Type B pancreatic cell (in vitro differentiated cells): ENCODE measurements around the gene ILF2. TPM values are rescaled to one million over a fixed set of nuclear protein-coding genes. Genes with fewer than 3 reads are reported as not detected.

Experiments
- DNase-seq: peaks from one replicate; pipeline ENCODE4 v3.0.0; 2021; ENCODE audit warnings: mixed read lengths; ENCODE audit not compliant: unreplicated experiment; ENCODE audit errors: extremely low spot score
- H3K27ac Mint-ChIP-seq: 2 replicates; pipeline ENCODE4 v1.8.0; 2021; ENCODE audit warnings: mild to moderate bottlenecking, mixed read lengths
- H3K27me3 Mint-ChIP-seq: 2 replicates; pipeline ENCODE4 v1.8.0; 2021; ENCODE audit warnings: mixed read lengths
- H3K36me3 Mint-ChIP-seq: 2 replicates; pipeline ENCODE4 v1.8.0; 2021; ENCODE audit warnings: mixed read lengths
- H3K4me1 Mint-ChIP-seq: one replicate; pipeline ENCODE4 v1.8.0; 2021; ENCODE audit warnings: mixed read lengths; ENCODE audit not compliant: unreplicated experiment
- H3K4me3 Mint-ChIP-seq: 2 replicates; pipeline ENCODE4 v1.8.0; 2021; ENCODE audit warnings: mild to moderate bottlenecking, mixed read lengths
- H3K9me3 Mint-ChIP-seq: 2 replicates; pipeline ENCODE4 v1.8.0; 2021; ENCODE audit warnings: mixed read lengths
- total RNA-seq: library from RNA; stranded (reverse); gene quantifications from 2 replicates; pipeline ENCODE4 v1.2.1, GENCODE V29; 2021; ENCODE audit warnings: low replicate concordance
- TF ChIP-seq, protein P1 (sequence below): fragments of 200-600 bp; sonication (generic); conservative IDR thresholded peaks from 2 replicates; pipeline ENCODE4 v1.5.0; 2021; ENCODE audit warnings: antibody characterized with exemption, mild to moderate bottlenecking

The ILF2 gene
- total RNA-seq, 1 donor from 2014 or later = 291 TPM

- H3K4me1 Mint-ChIP-seq = peaks cover 21% of the 10 kb centered on the region
- TF ChIP-seq, protein P1, sequence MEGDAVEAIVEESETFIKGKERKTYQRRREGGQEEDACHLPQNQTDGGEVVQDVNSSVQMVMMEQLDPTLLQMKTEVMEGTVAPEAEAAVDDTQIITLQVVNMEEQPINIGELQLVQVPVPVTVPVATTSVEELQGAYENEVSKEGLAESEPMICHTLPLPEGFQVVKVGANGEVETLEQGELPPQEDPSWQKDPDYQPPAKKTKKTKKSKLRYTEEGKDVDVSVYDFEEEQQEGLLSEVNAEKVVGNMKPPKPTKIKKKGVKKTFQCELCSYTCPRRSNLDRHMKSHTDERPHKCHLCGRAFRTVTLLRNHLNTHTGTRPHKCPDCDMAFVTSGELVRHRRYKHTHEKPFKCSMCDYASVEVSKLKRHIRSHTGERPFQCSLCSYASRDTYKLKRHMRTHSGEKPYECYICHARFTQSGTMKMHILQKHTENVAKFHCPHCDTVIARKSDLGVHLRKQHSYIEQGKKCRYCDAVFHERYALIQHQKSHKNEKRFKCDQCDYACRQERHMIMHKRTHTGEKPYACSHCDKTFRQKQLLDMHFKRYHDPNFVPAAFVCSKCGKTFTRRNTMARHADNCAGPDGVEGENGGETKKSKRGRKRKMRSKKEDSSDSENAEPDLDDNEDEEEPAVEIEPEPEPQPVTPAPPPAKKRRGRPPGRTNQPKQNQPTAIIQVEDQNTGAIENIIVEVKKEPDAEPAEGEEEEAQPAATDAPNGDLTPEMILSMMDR = no peak
- DNase-seq = no peak
- no peak overlapping the region for H3K4me3 Mint-ChIP-seq
- H3K9me3 Mint-ChIP-seq = no peaks in the 10 kb centered on the region
- no peaks in the 10 kb centered on the region for H3K36me3 Mint-ChIP-seq
- H3K27ac Mint-ChIP-seq = no peak overlapping the region
- H3K27me3 Mint-ChIP-seq = peaks cover 15% of the 10 kb centered on the region
Measured at GRCh38 chr1:153688736-153689328, 18.0 kb upstream of the ILF2 start.

DNA sequence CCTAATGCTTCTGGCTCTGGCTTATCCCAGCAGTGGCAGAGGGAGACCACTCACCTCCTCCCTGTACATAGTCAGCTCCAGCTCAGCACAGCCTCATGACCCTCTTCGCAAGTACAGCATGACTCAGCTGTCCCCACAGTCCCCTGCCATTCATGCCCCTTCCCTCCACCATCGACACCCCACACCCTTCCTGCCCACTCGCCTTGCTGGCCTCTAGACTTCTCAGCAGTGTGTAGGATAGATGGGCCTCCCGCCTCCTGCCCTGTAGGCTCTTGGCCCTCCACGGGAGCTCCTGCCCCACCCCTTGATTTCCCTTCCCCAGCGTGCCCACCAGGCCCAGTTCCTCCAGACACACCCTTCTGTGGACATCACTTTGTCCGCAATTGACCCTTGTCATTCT lies 17.5 kb upstream of the ILF2 start:
- Mint-ChIP-seq H3K27me3 (peaks cover 21% of the 10 kb centered on the region), H3K9me3 (no peaks in the 10 kb centered on the region), H3K27ac (no peak overlapping the region), H3K4me1 (peaks cover 21% of the 10 kb centered on the region), H3K36me3 (no peaks in the 10 kb centered on the region), H3K4me3 (no peak overlapping the region)
- DNase-seq = no peak
- TF ChIP-seq, protein P1 = no peak

DNA sequence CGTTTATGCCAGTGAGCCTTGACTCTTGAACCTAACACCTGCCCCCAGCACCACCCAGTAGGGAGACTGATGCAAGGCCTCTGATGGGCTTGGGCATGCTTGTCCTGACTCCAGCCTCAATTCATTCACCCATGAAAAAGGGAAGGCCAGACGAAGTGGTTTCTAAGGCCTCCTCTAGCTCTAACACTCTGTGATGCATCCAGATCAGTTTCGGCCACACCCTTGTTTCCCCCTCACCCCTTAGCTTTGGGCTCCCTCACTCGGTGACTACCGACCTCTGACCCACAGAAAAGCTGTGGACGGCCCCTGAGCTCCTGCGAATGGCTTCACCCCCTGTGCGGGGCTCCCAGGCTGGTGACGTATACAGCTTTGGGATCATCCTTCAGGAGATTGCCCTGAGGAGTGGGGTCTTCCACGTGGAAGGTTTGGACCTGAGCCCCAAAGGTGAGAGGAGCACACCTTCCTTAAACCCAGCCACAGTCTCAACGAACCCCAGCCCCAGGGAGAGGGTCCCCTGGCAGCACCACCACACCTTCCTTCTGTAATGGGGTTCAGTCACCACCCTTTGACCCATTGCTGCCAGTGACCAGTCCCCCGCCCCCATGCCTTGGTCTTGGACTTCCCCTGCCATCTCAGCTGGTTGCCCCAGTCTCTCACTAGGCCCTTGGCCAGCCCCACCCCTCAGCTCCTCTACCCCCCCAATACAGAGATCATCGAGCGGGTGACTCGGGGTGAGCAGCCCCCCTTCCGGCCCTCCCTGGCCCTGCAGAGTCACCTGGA lies 16.7 kb upstream of the ILF2 start:
- no peak overlapping the region for H3K27ac Mint-ChIP-seq
- DNase-seq = no peak
- no peak overlapping the region for H3K4me3 Mint-ChIP-seq
- H3K9me3 Mint-ChIP-seq = no peaks in the 10 kb centered on the region
- H3K27me3 Mint-ChIP-seq = peaks cover 21% of the 10 kb centered on the region
- no peaks in the 10 kb centered on the region for H3K36me3 Mint-ChIP-seq
- TF ChIP-seq, protein P1 = no peak
- peaks cover 21% of the 10 kb centered on the region for H3K4me1 Mint-ChIP-seq

GRCh38 chr1:153685544-153686340 lies 14.9 kb upstream of the ILF2 start:
- TF ChIP-seq, protein P1 = no peak
- Mint-ChIP-seq H3K36me3 (no peaks in the 10 kb centered on the region), H3K4me1 (peaks cover 18% of the 10 kb centered on the region), H3K27me3 (peaks cover 39% of the 10 kb centered on the region), H3K9me3 (no peaks in the 10 kb centered on the region), H3K27ac (no peak overlapping the region), H3K4me3 (no peak overlapping the region)
- DNase-seq = no peak

- no peak for DNase-seq
- Mint-ChIP-seq H3K4me3 (no peak overlapping the region), H3K27me3 (peaks cover 48% of the 10 kb centered on the region), H3K4me1 (peaks cover 18% of the 10 kb centered on the region), H3K36me3 (no peaks in the 10 kb centered on the region), H3K9me3 (no peaks in the 10 kb centered on the region), H3K27ac (no peak overlapping the region)
- TF ChIP-seq, protein P1 = no peak
Measured at GRCh38 chr1:153684892-153685291, 14.1 kb upstream of the ILF2 start.
